ENCODE results near the gene FOXP1. TPM values are rescaled to one million over a fixed set of nuclear protein-coding genes. Genes with fewer than 3 reads are reported as not detected.

FOXP1 gene
- total and polyA plus RNA-seq, 9 of the 15 experiments (the other 6 are each of a cell fraction or from before 2014, with no cell fraction given), result 7.7 to 34.5 (median 13.7) TPM

DNA sequence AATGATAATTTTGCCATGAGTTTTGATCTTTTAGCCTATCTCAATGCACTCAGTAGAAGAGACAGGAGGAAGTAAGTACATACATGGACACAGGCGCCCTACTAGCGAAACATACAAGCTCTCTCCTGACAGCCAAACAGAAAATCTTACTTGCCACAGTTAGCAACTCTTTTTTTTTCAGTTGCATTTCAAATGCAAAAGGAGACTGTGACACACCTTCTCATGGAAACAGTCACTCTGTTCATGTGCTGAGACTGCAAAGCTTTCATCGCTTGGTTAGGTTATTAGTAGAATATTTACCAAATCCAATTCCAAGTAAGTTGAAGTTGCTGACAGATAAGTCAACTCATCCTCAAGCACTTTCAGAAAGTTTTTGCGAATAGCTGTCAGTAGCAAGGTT, 223.3 kb downstream of the FOXP1 start:
- ChIA-PET CTCF (ENCODE audit: low intra/inter-chr PET ratio) (no interaction called here), POLR2A (interaction anchor here (0.6 to 1.5 kb wide), 2 partner anchors 10 to 1000 kb away, joined by 3 to 5 read pairs; no protein-coding TSS in a partner anchor)
- intact Hi-C loops (cut with micrococcal nuclease), result no loop called here
- no peak overlapping the region for H3K27ac ChIP-seq (ENCODE audit: extremely low read depth, low read depth, low read length)
- H3K79me2 ChIP-seq (ENCODE audit: control insufficient read depth, insufficient read depth, low read length), result no peaks in the 10 kb centered on the region
- no peak overlapping the region for H3K4me2 ChIP-seq (ENCODE audit: insufficient read depth, low read length)
- BruUV-seq (replicated peaks), result no TSS peak
- H3K36me3 ChIP-seq (ENCODE audit: control insufficient read depth, insufficient read depth, low read length), result no peaks in the 10 kb centered on the region; the same call in 2 of the 3 replicates
- no peak overlapping the region for H2AFZ ChIP-seq (ENCODE audit: low read depth, low read length)
- no peaks in the 10 kb centered on the region for H3K9me3 ChIP-seq (replicated peaks; ENCODE audit: control insufficient read depth, insufficient read depth, low read depth, low read length)
- H4K20me1 ChIP-seq (replicated peaks; ENCODE audit: control insufficient read depth, insufficient read depth, low read length), result no peaks in the 10 kb centered on the region
- FAIRE-seq, result no peak
- TF ChIP-seq CBFA2T2 (conservative IDR thresholded peaks at IDR 0.05), result no peak
- in situ Hi-C loops (cut with MboI), result no loop called here
- ATAC-seq, result no peak
- no peak for DNase-seq (ENCODE audit: extremely low read depth in 1 of 4, low spot score in 3 of 4)
- H3K4me3 ChIP-seq, result no peak overlapping the region
- no peaks in the 10 kb centered on the region for H3K27me3 ChIP-seq (ENCODE audit: control insufficient read depth in 2 of 2, insufficient read depth in 2 of 2, low read length in 2 of 2)
- H3K4me1 ChIP-seq (replicated peaks in 1 of 2; ENCODE audit: control insufficient read depth in 2 of 2, insufficient read depth in 2 of 2, low read length in 2 of 2), result no peaks in the 10 kb centered on the region
- H3K9ac ChIP-seq (ENCODE audit: insufficient read depth in 1 of 2, low read depth in 2 of 2, low read length in 2 of 2), result no peak overlapping the region
- WGBS (ENCODE audit: insufficient coverage, low coverage, missing lambda C conversion rate), result 87% methylated on average over 4 of the region's 4 CpGs
- H3K9me1 ChIP-seq (ENCODE audit: control insufficient read depth, insufficient read depth, low read length), result no peaks in the 10 kb centered on the region

DNA sequence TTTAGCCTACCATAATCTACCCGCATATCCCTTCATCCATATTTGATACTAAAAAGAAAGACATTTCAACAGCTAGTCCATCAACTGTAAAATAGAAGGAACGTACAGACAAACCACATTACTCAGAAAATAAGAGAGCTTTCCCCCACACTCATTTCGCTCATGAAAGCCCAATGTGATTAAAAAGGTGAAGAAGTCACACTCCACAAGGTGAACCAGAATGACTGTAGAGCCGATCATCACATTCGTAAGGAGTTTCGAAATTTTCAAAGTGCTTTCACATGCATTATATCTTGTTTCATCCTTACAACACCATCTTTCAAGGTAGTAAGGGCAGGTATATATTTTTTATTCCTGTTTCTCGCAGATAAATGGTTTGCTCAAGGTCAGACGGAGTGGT, 225.3 kb downstream of the FOXP1 start:
- Histone ChIP-seq H4K20me1 (replicated peaks; ENCODE audit: control insufficient read depth, insufficient read depth, low read length) (no peaks in the 10 kb centered on the region), H3K4me3 (no peak overlapping the region), H3K9me1 (ENCODE audit: control insufficient read depth, insufficient read depth, low read length) (no peaks in the 10 kb centered on the region), H3K27ac (ENCODE audit: extremely low read depth, low read depth, low read length) (no peak overlapping the region), H3K36me3 (ENCODE audit: control insufficient read depth, insufficient read depth, low read length) (no peaks in the 10 kb centered on the region), H2AFZ (ENCODE audit: low read depth, low read length) (no peak overlapping the region), H3K4me1 (replicated peaks in 1 of 2; ENCODE audit: control insufficient read depth in 2 of 2, insufficient read depth in 2 of 2, low read length in 2 of 2) (no peaks in the 10 kb centered on the region), H3K9me3 (replicated peaks; ENCODE audit: control insufficient read depth, insufficient read depth, low read depth, low read length) (no peaks in the 10 kb centered on the region), H3K4me2 (ENCODE audit: insufficient read depth, low read length) (no peak overlapping the region), H3K79me2 (ENCODE audit: control insufficient read depth, insufficient read depth, low read length) (no peaks in the 10 kb centered on the region), H3K9ac (ENCODE audit: insufficient read depth in 1 of 2, low read depth in 2 of 2, low read length in 2 of 2) (no peak overlapping the region), H3K27me3 (ENCODE audit: control insufficient read depth in 2 of 2, insufficient read depth in 2 of 2, low read length in 2 of 2) (no peaks in the 10 kb centered on the region)
- WGBS (ENCODE audit: insufficient coverage, low coverage, missing lambda C conversion rate), result 95% methylated on average over 8 of the region's 8 CpGs
- FAIRE-seq (no peak), ATAC-seq (no peak), DNase-seq (ENCODE audit: extremely low read depth in 1 of 4, low spot score in 3 of 4) (no peak)
- in situ Hi-C loops (cut with MboI), result no loop called here
- CTCF ChIA-PET (ENCODE audit: low intra/inter-chr PET ratio), result no interaction called here
- TF ChIP-seq SMARCB1 (IDR thresholded peaks at IDR 0.05; ENCODE audit: insufficient read length, low read depth) (no peak), NCOA4 (IDR thresholded peaks at IDR 0.05; ENCODE audit: partially characterized antibody) (no peak), NCOR1 (IDR thresholded peaks at IDR 0.05) (no peak), ZEB2 (IDR thresholded peaks at IDR 0.05) (no peak), SMARCA4 (IDR thresholded peaks at IDR 0.05) (no peak), ZNF174 (CRISPR knock-in tag; IDR thresholded peaks at IDR 0.05) (no peak), NR2F6 (CRISPR knock-in tag; IDR thresholded peaks at IDR 0.05) (no peak), MAFF (IDR thresholded peaks at IDR 0.05; ENCODE audit: low read length) (no peak), U2AF2 (optimal IDR thresholded peaks at IDR 0.05; ENCODE audit: low read depth, low read length) (no peak), ZZZ3 (IDR thresholded peaks at IDR 0.05) (no peak), XRCC4 (IDR thresholded peaks at IDR 0.05; ENCODE audit: extremely low read depth, insufficient read depth, insufficient read length) (no peak), GTF2F1 (IDR thresholded peaks at IDR 0.05; ENCODE audit: low read depth, low read length) (no peak)
- TF ChIP-seq, protein P1, sequence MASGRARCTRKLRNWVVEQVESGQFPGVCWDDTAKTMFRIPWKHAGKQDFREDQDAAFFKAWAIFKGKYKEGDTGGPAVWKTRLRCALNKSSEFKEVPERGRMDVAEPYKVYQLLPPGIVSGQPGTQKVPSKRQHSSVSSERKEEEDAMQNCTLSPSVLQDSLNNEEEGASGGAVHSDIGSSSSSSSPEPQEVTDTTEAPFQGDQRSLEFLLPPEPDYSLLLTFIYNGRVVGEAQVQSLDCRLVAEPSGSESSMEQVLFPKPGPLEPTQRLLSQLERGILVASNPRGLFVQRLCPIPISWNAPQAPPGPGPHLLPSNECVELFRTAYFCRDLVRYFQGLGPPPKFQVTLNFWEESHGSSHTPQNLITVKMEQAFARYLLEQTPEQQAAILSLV (tag; IDR thresholded peaks at IDR 0.05), result no peak
- TF ChIP-seq, protein P2, sequence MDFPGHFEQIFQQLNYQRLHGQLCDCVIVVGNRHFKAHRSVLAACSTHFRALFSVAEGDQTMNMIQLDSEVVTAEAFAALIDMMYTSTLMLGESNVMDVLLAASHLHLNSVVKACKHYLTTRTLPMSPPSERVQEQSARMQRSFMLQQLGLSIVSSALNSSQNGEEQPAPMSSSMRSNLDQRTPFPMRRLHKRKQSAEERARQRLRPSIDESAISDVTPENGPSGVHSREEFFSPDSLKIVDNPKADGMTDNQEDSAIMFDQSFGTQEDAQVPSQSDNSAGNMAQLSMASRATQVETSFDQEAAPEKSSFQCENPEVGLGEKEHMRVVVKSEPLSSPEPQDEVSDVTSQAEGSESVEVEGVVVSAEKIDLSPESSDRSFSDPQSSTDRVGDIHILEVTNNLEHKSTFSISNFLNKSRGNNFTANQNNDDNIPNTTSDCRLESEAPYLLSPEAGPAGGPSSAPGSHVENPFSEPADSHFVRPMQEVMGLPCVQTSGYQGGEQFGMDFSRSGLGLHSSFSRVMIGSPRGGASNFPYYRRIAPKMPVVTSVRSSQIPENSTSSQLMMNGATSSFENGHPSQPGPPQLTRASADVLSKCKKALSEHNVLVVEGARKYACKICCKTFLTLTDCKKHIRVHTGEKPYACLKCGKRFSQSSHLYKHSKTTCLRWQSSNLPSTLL (IDR thresholded peaks at IDR 0.05), result no peak
- BruUV-seq (replicated peaks), result no TSS peak
- POLR2A ChIA-PET, result no interaction called here
- intact Hi-C loops (cut with micrococcal nuclease), result no loop called here
